Measurements from ENCODE around the gene LRP1B.

DNA sequence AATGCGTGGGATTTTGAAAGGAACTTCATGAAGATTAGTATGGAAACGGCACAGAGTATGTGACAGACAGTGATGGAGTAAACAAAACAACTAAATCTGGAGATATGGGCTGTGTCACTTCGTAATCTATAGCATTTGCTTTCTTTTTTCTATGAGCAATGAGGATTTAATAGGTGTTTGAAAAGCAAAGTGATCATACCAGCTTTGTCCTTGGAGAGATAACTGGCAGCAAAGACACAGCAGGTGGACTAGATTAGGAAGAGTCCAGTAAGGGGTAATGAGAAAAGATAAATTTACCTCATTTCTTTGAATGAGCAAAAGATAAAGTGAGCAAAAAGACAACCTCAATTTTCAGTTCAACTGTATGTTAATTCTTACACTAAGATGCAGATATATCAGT is 199.0 kb downstream of the LRP1B start:
- TF ChIP-seq, protein P1, sequence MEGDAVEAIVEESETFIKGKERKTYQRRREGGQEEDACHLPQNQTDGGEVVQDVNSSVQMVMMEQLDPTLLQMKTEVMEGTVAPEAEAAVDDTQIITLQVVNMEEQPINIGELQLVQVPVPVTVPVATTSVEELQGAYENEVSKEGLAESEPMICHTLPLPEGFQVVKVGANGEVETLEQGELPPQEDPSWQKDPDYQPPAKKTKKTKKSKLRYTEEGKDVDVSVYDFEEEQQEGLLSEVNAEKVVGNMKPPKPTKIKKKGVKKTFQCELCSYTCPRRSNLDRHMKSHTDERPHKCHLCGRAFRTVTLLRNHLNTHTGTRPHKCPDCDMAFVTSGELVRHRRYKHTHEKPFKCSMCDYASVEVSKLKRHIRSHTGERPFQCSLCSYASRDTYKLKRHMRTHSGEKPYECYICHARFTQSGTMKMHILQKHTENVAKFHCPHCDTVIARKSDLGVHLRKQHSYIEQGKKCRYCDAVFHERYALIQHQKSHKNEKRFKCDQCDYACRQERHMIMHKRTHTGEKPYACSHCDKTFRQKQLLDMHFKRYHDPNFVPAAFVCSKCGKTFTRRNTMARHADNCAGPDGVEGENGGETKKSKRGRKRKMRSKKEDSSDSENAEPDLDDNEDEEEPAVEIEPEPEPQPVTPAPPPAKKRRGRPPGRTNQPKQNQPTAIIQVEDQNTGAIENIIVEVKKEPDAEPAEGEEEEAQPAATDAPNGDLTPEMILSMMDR (IDR thresholded peaks at IDR 0.05): no peak
- no peak for TF ChIP-seq ZFX (IDR thresholded peaks at IDR 0.05; ENCODE audit: borderline replicate concordance)
